Fibroblast of villous mesenchyme (primary cell): ENCODE measurements around the gene SYNGAP1. TPM values are rescaled to one million over a fixed set of nuclear protein-coding genes. Genes with fewer than 3 reads are reported as not detected.
A peak's percentile ranks its signal among the peaks of the same experiment; 100 is the strongest.

Experiments
- DNase-seq: peaks from one replicate; pipeline ENCODE4 v3.0.0-alpha.2; 2010; ENCODE audit warnings: low read depth
- H3K4me3 ChIP-seq: 2 replicates; pipeline ENCODE4 v1.5.1; 2011; ENCODE audit warnings: low read depth, mild to moderate bottlenecking, low read length
- CTCF ChIP-seq: IDR thresholded peaks from 2 replicates; pipeline ENCODE4 v1.5.1; 2012; ENCODE audit warnings: low read depth, mild to moderate bottlenecking, low read length; ENCODE audit not compliant: insufficient read depth
- total RNA-seq: library from RNA; depleted of rRNA; stranded (reverse); fragments of >200 nt; gene quantifications from 2 replicates; pipeline ENCODE4 v1.2.3, GENCODE V29; 2012

The SYNGAP1 gene
- total RNA-seq, 1 donor, result 7.8 TPM

GRCh38 chr6:33380272-33380981, 39.4 kb upstream of the SYNGAP1 start:
- H3K4me3 ChIP-seq, result no peak overlapping the region
- TF ChIP-seq CTCF, result no peak
- DNase-seq, result no peak

- no peak overlapping the region for H3K4me3 ChIP-seq
- TF ChIP-seq CTCF, result no peak
- no peak for DNase-seq
These were observed 36.3 kb upstream of the SYNGAP1 start for GRCh38 chr6:33383427-33384185.

GRCh38 chr6:33384581-33385020, 35.3 kb upstream of the SYNGAP1 start:
- no peak overlapping the region for H3K4me3 ChIP-seq
- peak; percentile 78 for DNase-seq
- TF ChIP-seq CTCF, result peak; percentile 63

- no peak for DNase-seq
- H3K4me3 ChIP-seq, result no peak overlapping the region
- no peak for TF ChIP-seq CTCF
These were observed 29.7 kb upstream of the SYNGAP1 start for GRCh38 chr6:33390173-33390572.

GRCh38 chr6:33390767-33391277, 29.0 kb upstream of the SYNGAP1 start:
- no peak for DNase-seq
- no peak for TF ChIP-seq CTCF
- H3K4me3 ChIP-seq, result peak overlapping the region; percentile 39

GRCh38 chr6:33391278-33391921, 28.5 kb upstream of the SYNGAP1 start, which contains the start of gene KIFC1:
Gene KIFC1, plus strand, starts transcription at chr6:33391823. Its CDS starts 163 bp downstream, at chr6:33391986.
- H3K4me3 ChIP-seq, result peak within 1 kb of the TSS; percentile 95
- DNase-seq, result peak; percentile 100
- peak; percentile 93 for TF ChIP-seq CTCF
